Measurements from ENCODE around the gene GLB1L2.

DNA sequence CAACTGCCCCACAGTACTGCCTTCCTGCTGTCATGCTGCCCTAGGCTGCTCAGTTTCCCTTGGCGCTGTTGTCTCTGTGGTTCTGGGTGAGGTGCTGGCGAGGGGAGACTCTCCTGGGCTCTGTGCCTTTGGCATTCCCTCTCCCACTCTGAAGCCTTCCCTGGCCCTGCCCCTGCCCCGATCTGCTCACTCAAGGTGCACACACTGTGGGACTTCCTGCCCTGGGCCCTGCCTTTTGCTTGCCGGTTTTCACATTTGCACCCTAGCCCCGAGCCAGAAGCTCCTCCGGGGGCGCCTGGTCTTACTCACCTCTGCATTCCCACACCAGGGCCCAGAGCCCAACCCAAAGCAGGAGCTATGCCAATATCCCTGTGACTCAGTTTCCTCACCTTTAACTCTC lies 68.2 kb downstream of the GLB1L2 start:
- TF ChIP-seq, protein P1, sequence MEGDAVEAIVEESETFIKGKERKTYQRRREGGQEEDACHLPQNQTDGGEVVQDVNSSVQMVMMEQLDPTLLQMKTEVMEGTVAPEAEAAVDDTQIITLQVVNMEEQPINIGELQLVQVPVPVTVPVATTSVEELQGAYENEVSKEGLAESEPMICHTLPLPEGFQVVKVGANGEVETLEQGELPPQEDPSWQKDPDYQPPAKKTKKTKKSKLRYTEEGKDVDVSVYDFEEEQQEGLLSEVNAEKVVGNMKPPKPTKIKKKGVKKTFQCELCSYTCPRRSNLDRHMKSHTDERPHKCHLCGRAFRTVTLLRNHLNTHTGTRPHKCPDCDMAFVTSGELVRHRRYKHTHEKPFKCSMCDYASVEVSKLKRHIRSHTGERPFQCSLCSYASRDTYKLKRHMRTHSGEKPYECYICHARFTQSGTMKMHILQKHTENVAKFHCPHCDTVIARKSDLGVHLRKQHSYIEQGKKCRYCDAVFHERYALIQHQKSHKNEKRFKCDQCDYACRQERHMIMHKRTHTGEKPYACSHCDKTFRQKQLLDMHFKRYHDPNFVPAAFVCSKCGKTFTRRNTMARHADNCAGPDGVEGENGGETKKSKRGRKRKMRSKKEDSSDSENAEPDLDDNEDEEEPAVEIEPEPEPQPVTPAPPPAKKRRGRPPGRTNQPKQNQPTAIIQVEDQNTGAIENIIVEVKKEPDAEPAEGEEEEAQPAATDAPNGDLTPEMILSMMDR (IDR thresholded peaks at IDR 0.05; ENCODE audit: low read depth, low read length) = no peak
- no peak for TF ChIP-seq EZH2phosphoT487 (IDR thresholded peaks at IDR 0.05; ENCODE audit: low read depth)
